ENCODE results near the gene ARL8A.

DNA sequence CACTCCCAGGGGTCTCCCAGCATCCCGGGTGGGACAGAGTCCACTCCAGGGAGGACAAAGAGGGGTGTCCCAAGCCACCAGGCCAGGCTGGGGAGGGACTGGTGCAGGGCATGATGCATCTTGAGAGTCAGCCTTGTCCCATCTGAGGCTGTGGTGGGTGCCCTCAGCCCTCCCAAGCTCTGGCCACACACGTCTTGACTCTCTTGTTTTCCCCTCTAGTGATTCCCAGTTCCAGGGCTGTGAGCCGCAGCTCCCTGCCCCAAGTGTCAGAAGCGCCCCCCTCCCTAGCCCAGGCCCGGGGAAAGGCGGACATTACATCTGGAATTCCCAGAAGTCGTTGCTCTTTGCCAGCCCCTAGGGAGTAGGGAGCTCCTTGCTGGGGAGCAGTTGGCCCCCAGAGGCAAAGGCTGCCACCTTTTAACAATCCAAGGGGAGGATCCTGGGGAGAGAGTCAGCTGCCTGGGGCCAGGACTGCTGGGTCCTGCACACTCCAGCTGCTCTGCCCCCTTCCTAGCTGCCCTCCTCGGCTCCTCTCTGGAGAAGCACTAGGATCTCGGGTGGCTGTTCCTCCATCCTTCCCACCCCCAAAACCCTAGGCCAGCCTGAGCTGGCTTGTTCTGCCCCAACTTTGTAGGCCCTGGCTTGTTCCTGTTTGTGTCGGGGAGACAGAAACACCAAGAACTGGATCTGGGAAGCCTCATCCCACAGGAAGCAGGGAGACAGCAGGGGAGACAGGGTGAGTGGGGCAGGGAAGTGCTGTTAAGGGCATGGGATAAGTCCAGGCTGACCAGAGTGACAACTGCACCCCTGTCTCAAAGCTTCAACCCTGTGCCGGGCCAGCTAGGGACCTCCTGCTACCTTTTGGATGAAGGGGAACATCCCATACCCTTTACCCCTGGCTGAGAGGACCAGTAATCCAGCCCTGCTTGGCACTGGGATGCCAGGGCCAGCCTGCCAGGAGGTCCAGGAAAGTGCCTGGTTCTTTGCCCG lies 19.0 kb upstream of the ARL8A start:
- TF ChIP-seq CTCF (conservative IDR thresholded peaks at IDR 0.05 in 1 of 2, IDR thresholded peaks at IDR 0.05 in 1 of 2; ENCODE audit: low read depth in 1 of 2, low read length in 2 of 2) (no peak), EZH2 (IDR thresholded peaks at IDR 0.05; ENCODE audit: low read length, missing control alignments) (no peak)

All from fibroblast of lung (primary cell).